NOMO-1 treated with dmso at 0.1 percent for 144 hours (cell line): ENCODE measurements around the gene MCC.
A peak's percentile ranks its signal among the peaks of the same experiment; 100 is the strongest.
"Not testable (repeated sequence)": the region's sequence is repeated elsewhere in the genome, so short reads cannot be mapped to it uniquely, and the experiment has no call there.

ENCODE experiments used
- DNase-seq: peaks from one replicate; lab custom pipeline; 2025; ENCODE audit not compliant: unreplicated experiment; lab: John Stamatoyannopoulos, UW

MCC gene

DNA sequence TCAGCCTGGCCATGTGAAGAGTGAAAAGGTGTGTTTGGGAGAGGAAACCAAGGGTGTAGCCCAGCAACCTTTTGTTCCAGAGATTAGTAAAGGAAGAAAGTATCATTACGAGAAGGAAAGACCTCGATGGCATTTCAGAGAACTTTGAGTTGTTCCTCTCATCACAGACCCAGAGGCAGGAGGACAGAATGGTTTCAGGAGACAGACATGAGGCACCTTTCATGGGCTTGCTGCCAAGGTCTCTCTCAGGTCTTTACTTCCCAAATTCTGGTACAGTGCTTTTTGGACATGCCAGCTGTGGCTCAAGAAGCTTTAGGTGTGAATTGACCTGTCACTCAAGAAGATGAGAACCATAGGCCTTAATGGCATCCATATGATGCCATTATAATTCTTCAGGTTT is 2.8 kb upstream of the MCC start:
- no peak for DNase-seq

DNA sequence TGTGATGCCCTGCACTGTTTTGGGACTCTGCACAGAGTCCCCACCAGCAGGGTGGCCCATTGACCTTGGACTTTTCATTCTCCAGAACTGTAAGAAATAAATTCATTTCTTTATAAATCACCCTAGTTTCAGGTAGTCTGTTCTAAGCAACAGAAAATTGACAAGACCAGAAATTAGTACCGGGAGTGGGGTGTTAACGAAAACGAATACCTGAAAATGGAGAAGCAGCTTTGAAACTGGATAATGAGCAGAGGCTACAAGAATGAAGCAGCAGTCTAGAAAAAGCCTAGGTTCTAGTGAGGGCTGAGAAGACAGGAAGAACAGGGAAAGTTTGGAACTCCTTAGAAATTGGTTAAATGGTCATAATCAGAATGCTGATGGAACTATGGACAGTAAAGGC is 2.1 kb upstream of the MCC start:
- DNase-seq: no peak

DNA sequence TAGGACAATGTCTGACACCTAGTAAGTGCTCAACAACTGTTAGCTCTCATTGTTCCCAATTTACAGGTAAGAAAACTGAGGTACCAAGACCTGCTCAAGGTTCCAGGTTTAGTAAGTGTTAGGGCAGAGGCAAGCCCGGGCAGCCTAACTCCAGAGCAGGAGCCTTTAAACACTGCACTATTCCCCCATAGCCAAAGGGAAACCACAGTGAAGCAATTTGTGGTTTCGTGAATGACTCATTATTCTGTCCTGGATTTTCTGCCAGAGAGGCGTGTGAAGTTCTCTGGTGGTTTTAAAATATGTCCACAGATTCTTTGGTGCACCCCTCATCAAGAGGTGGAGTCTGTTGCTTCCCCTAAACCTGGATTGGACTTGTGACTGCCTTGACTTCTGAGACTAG is 1.0 kb upstream of the MCC start:
- DNase-seq: peak; percentile 90

DNA sequence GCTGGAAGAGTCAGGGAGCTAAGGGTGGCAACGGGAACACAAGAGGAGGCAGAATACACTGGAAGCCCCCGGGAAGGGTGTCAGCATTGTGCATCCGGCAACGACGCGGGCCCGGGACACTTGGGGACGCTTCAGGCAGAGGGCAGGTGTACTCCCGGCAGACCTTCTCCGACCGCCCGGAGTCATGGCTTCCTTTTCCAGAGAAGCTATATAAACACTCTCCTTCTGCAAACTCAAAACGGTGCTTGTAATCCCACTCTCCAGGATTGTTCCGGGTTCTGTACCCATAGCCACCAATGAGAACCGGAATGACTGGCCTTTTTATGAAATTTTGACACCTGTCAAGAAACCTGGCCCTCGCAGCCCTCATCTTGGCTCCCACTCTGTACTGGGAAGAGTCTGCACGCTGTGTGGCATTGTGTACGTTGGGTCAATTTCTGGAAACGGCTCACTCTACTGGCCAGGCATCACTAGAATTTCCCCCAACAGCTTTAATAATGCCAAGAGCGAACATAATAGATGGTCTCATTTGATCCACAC is 462 bp upstream of the MCC start:
- no peak for DNase-seq

DNA sequence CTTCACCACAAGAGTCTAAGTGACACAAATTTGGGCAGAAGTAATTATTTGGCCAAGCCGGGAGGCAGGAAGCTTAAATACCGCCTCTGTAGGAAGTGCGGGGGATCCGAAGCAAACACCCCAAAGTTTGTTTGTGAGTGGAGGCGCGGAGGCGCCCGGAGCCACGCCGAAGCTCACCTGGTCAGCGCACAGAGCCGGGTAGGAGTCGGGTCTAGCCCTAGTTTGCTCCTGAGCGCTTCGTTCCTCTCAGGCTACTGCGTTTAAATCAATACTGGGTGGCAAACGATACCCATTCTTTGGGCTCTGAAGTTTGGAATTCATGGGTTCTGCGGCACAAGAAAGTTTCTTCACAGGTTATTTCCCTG is 855 bp downstream of the MCC start:
- DNase-seq: no peak

DNA sequence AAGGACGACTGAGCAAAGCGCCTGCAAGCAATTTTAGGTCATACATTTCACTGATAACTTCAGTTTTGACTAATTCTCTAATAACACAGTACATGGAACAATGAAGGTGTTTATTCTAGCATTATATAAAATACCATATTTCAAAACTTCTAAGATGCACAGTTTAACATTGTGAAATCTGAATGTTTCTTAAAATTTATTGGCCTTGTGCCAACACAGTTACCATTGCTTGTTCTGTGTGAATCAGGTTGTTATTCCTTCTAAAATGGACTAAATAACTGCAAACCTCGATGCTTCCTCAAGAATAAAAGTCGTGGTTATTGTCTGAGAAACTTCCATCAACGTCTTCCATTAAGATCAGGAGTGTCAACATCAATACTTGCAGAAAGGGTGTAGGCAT is 8.0 kb downstream of the MCC start:
- DNase-seq: no peak

DNA sequence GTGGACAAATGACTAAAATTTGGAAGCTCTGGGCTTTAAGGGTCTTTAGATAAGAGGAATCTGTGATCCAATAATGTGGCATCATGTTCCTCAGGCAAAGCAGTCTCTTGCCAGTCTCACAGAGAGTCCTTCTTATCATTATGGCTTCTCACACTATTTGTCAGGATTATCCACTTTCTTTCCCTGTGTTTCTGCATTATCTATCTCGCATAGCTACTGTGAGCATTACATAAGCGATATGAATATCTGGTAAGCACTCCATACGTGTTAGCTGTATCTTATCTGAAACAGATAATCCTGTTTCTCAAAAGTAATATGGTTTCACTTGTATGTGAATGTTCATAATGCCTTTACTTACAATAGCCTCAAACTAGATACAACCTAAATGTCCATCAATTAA is 9.6 kb downstream of the MCC start:
- no peak for DNase-seq

DNA sequence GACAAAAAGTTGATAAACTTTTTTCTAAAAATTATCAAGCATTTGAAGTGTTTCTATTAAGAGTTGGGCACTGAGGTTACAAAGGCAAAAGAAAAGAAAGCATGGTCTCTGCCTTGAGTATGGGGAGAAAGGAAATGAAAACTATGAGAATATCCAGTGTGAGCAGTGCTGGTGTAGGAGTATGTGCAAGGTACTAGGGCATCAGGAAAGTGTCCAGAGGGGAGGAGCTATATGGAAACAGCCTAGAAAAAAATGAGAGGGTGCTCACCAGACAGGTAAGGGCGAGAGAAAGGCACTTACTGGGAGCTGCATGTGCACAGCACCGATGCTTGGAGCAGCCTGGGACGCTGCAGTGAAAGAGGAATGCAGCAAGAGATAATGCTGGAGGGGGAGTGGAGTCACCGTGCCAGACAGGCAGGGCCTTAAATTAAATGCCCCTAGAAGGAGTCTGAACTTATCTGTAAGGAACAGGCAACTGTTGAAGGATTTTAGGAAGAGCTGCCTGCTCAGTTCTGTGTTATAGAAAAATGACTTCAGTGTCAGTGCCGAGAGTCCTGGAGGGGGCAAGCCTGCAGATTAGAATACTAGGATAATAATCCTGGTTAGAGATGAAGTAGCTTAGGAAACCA is 14.0 kb downstream of the MCC start:
- no peak for DNase-seq

DNA sequence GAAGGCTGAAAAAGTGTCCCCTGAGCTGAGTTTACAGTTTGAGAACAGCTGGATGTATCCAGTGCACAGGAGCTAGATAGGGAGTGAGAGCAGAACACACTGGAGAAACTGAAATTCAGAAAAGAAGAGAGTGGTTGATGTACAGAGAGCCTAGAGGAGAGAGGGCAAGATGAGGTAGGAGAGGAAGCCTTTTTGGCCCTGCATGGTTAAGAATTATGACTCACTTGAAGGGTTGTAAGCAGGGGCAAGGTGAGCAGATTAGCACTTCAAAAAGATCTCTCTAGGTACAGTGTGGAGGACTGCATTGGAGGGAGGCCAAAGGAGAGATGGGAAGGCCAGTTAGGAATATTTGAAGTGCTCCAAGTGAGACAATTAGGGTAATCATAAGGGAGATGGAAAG is 25.2 kb downstream of the MCC start:
- no peak for DNase-seq

DNA sequence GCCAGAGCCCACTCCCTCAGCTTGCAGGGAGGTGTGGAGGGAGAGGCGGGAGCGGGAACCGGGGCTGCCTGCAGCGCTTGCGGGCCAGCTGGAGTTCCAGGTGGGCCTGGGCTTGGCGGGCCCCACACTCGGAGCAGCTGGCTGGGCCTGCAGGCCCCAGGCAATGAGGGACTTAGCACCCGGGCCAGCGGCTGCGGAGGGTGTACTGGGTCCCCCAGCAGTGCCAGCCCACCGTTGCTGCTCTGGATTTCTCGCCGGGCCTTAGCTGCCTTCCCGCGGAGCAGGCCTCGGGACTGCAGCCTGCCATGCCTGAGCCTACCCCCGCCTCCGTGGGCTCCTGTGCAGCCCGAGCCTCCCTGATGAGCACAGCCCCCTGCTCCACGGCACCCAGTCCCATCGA is 31.1 kb downstream of the MCC start:
- DNase-seq: not testable (repeated sequence)

DNA sequence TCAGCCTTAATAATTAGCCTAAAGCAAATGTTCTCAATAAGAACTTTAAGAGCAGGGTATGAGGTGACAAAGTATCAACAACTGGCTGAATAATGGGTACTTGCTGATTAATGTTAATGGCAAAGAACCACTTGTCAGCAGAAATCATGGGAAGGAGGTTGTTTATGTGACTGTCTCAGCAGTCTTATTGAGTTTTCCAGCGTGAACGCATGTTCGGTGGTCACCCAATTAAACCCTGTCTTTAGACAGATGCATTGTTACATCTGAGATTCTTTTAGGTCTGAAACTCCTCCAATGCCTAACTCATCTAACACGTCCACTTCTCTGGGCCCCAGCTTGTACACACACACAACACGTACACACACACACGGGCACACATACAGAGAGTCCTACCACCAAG is 35.3 kb downstream of the MCC start:
- no peak for DNase-seq

DNA sequence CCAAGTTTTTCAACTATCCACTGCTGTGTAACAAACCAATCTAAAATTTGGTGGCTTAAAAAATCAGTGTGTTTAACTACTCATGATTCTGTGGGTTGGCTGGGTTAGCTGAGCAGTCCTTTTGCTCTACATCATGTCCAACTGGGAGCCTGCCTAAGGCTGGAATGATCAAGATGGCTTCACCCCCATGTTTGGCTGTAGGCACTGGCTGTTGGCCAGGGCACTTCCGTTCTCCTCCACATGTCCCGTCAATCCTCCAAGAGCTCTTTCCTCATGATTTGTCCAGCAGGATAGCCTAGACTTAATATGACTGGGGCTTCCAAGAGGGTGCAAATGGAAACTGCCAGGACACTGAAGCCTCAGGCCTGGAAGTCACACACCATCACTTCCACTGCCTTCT is 36.5 kb downstream of the MCC start:
- DNase-seq: no peak

DNA sequence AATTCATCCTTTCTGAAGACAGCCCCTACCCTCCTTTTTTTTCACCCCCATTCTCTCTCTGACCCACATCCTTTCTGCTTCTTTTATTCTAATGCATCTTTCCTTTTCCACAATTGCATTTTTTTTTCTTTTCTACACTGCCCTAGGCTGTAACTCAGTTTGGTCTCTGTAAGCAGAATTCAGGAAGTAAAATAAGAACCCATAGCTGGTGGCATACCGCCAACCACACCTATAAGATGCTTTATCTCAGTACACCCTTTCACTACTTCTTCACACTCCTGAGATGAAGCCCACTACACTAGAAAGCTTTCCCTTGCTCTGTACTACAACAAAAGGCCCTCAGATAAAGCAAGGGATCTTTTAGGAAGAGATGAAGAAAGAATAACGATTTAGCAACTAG is 37.3 kb downstream of the MCC start:
- DNase-seq: no peak

DNA sequence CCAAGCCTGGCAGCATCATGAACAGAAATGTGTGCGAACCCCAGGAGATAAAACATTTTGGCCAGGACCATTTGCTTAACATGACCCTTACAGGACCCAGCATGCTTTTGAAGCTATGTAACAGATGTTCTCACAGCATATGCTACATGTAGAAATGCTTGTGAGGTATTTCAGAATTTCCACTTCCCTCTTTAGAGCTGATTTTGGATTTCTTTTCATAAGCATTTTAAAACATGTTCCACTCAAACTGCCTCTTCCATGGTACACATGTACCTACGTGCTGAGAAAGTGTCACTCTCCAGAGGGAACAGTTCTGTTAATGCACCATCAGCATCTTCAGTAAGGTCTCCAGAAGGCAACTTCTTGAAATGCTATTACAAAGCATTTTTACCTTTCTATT is 37.8 kb downstream of the MCC start:
- no peak for DNase-seq

DNA sequence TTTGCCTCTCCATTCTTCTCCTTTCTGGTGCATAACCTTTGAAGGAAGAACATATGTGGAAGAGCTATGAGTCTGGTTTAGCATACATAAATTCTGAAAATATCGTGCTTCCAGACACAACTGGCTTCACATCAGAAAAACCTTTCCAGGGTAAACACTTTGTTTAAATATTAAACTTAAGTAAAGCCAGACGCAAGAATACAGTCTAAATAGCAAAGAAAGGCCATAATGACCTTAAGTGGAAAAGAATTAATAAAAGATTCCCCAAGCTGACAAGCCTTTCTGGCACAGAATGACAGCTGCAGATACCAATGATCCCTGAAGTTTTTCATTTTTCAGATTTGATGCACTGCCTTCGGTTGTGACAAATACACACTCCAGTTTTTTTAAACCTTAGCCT is 40.0 kb downstream of the MCC start:
- DNase-seq: no peak

DNA sequence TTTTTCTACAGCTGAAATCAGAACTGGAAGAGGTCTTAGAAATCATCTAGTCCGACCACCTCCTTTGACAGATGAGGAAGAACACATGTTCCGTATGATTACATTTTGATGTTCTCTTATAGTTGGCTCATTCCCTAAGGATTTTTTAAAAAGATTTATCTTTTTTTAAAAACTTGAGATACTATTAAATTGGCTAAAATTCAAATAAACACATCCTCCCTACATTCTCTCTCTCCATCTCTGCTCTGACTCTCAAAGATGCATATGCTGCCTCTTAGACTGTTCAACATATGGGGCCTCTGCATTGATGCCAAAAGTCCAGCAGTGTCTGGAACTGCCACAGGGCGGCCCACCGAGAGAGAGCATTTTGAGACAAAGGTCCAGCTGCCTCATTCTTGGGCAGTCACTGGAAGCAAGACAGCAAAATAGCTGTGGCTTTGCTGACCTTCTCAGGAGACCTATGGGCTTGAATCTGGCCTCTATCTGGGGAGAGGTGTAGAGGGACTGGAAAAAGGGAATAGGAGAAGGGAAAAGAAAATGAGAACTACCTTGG is 40.7 kb downstream of the MCC start:
- no peak for DNase-seq

DNA sequence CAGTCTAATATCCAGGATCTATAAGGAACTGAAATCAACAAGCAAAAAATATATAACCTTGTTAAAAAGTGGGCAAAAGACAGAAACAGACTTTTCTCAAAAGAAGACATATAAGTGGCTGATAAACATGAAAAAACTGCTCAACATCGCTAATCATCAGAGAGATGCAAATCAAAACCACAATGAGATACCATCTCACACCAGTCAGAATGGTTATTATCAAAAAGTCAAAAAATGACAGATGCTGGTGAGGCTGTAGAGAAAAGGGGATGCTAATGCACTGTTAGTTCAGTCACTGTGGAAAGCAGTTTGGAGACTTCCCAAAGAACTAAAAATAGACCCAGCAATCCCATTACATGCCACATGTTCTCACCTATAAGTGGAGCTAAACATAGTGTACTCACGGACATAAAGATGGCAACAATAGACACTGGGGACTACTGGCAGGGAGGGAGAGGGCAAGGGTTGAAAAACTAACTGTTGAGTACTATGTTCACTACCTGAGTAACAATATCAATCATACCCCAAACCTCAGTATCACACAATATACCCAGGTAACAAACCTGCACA is 41.8 kb downstream of the MCC start:
- DNase-seq: no peak

DNA sequence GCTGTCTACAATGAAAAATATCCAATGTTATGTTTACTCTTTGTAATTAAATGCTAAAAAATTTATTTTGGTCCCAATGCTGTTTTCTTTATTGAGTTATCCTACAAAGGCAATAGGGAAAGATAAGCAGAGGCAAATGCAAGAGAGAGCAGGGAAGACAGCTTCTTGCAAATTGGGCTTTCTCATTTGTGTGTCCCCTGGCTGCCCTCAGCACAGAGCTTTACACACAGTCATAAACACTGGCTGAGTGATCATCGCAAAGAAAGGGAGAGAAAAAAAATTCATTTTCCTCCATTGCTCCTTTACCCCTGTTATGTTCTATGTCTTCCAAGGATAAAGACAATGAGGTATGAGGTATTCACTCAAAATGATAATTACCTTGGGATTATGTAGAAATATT is 51.1 kb downstream of the MCC start:
- DNase-seq: no peak

DNA sequence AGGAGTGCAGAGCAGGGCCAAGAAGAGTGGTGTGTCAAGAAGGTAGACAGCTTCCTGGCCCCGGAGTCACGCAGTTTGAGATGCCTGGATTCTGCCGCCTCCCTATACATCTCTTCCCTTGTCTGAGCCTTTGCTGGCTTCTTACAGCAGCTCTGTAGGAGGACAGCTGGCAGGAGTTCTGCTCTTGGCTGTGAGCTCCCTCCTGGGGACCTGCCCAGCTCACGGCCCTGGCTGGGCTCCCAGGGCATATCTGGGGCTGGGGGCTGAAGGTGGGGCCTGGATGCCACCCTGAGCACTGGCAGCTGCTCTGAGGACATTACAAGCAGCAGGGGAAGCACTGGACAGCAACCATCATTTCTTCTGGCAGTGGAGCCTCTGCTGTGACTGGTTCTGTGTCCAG is 52.7 kb downstream of the MCC start:
- DNase-seq: no peak

DNA sequence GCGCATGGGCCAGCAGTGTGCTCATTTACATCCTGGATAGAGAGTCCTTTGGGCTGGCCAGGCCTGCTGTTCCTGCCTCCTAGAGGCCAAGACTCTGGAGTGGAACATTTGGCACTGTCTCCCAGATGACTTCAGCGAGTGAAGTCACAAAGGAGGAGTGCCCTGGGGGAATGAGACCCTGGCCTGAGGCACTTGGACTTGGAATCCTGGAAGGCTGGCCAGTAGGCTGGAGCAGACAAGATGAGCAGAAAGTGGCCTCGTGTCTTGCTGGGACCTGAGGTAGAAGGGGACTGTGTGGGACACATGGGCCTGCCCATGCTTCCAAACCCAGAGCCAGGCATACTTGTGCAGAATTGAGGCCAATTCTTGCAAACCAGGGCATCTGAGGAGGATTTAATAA is 53.4 kb downstream of the MCC start, which contains the start of gene TSSK1B:
Gene TSSK1B, minus strand, starts transcription at position 101 of the 400 bp plus-strand sequence. CDS start 150 bp downstream, outside the sequence.
- no peak for DNase-seq

DNA sequence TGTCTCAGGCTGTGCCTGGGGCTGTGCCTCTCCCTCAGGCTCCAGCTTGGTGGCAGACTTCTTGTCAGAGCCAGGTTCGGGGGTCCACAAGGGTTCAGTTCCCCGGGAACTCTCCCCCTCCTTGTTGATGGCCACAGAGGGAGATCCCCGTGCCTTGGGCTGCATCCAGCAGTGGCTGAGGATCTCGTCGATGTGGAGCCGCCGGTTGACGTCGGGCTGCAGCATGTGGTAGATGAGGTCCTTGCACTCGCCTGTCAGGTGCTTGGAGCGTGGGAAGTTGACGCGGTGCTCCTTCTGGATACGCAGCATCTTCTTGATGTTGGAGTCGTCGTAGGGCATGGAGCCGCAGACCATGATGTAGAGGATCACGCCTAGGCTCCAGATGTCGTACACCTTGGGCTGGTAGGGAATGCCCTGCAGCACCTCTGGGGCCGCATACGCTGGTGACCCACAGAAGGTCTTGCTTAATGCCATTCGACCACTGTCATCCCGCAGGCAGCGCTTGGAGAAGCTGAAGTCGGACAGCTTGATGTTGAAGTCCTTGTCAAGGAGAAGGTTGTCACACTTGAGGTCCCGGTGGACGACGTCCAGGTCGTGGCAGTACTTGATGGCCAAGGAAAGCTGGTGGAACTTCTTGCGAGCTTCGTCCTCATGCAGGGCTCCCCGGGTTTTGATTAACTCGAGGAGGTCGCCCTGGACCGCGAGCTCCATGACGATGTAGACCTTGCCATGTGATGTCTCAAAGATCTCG is 54.2 kb downstream of the MCC start:
- DNase-seq: no peak

DNA sequence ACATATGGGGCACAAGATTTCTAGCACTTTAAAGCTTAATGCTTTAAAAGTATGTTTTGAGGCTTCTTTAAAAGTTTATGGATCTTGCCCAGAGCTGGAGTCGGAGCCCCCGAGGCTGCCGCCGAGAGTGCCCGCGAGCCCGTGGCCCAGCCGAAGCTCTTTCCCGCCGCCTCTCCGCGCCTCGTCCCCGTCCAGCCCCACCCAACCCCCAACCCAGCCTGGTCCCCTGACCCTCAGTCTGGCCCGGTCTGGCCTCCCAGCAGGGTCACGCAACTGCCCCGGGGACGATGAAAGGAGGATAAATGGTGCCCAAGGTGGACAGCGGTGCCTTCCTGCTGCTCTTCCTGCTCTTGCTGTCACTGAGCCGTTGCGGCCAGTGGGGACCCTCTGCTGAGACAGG is 55.2 kb downstream of the MCC start:
- no peak for DNase-seq
